K562 (cell line): ENCODE results near the gene C1orf116. TPM values are rescaled to one million over a fixed set of nuclear protein-coding genes. Genes with fewer than 3 reads are reported as not detected.

Experiments
- ARID1B ChIP-seq: fragments of 450-650 bp; IDR thresholded peaks from 2 replicates; pipeline ENCODE4 v1.6.1; 2016; ENCODE audit warnings: antibody characterized with exemption, mild to moderate bottlenecking, inconsistent platforms
- BRF1 ChIP-seq: IDR thresholded peaks from 3 replicates; pipeline ENCODE4 v1.6.1; 2011; ENCODE audit warnings: borderline replicate concordance, mild to moderate bottlenecking; ENCODE audit not compliant: insufficient read length; ENCODE audit errors: extremely low read depth
- CBX3 ChIP-seq, 2 experiments: IDR thresholded peaks; 1 replicate in 1 of 2; 2 replicates in 1 of 2; pipeline ENCODE4 v1.6.1; 2012; ENCODE audit warnings: inconsistent platforms in 2 of 2, low read length in 2 of 2, borderline replicate concordance in 1 of 2, control low read depth in 1 of 2
- ESRRA ChIP-seq: fragments of 450-650 bp; IDR thresholded peaks from 2 replicates; pipeline ENCODE4 v1.6.1; 2014; ENCODE audit warnings: low read depth, mild to moderate bottlenecking, moderate library complexity, borderline replicate concordance
- GATA2 ChIP-seq: sonication (generic); formaldehyde crosslinking; IDR thresholded peaks from 2 replicates; pipeline ENCODE4 v1.4.0; 2020; ENCODE audit warnings: mild to moderate bottlenecking, missing genetic modification reagents
- HDAC1 ChIP-seq, 2 experiments: fragments of 450-650 bp; IDR thresholded peaks; 2 replicates each; pipeline ENCODE4 v1.6.1; 2016 to 2017; ENCODE audit warnings: inconsistent platforms in 1 of 2, mild to moderate bottlenecking in 1 of 2, moderate library complexity in 1 of 2
- HIVEP1 ChIP-seq: fragments of 250-450 bp; sonication (Bioruptor Pico); IDR thresholded peaks from 2 replicates; pipeline ENCODE4 v1.4.0; 2020; ENCODE audit warnings: mild to moderate bottlenecking
- HMGN3 ChIP-seq: IDR thresholded peaks from 2 replicates; pipeline ENCODE4 v1.6.1; 2011; ENCODE audit warnings: borderline replicate concordance, low read depth, mild to moderate bottlenecking, mixed read lengths, low read length; ENCODE audit not compliant: insufficient read length; ENCODE audit errors: extremely low read depth
- HNRNPL ChIP-seq: fragments of 200-400 bp; formaldehyde crosslinking; IDR thresholded peaks from 2 replicates; pipeline ENCODE4 v1.6.1; 2017; ENCODE audit warnings: low read depth, mild to moderate bottlenecking, low read length
- KAT8 ChIP-seq: fragments of 450-650 bp; IDR thresholded peaks from 2 replicates; pipeline ENCODE4 v1.6.1; 2016; ENCODE audit warnings: low read depth, mild to moderate bottlenecking
- LARP7 ChIP-seq: fragments of 450-650 bp; IDR thresholded peaks from 2 replicates; pipeline ENCODE4 v1.6.1; 2016
- MCM2 ChIP-seq: fragments of 450-650 bp; IDR thresholded peaks from 2 replicates; pipeline ENCODE4 v1.6.1; 2017; ENCODE audit warnings: low read depth, mild to moderate bottlenecking
- NCOA2 ChIP-seq, 2 experiments: fragments of 450-650 bp; IDR thresholded peaks; 2 replicates each; pipeline ENCODE4 v1.6.1; 2018; ENCODE audit warnings: mild to moderate bottlenecking in 2 of 2, moderate library complexity in 1 of 2; ENCODE audit not compliant: partially characterized antibody in 2 of 2
- NFIC ChIP-seq: fragments of 450-650 bp; IDR thresholded peaks from 2 replicates; pipeline ENCODE4 v1.6.1; 2017; ENCODE audit warnings: mild to moderate bottlenecking, inconsistent platforms
- PBX2 ChIP-seq, 2 experiments: IDR thresholded peaks in 1 of 2; conservative IDR thresholded peaks in 1 of 2; 2 replicates each; pipeline ENCODE4 v1.6.1; 2016; ENCODE audit warnings: low read depth in 2 of 2, mild to moderate bottlenecking in 1 of 2, missing compliant biosample characterization in 1 of 2, missing genetic modification characterization in 1 of 2, moderate library complexity in 1 of 2
- PHF20 ChIP-seq: fragments of 450-650 bp; IDR thresholded peaks from 2 replicates; pipeline ENCODE4 v1.6.1; 2018; ENCODE audit not compliant: partially characterized antibody
- POU5F1 ChIP-seq: fragments of 150-350 bp; IDR thresholded peaks from 2 replicates; pipeline ENCODE4 v1.6.1; 2014; ENCODE audit warnings: borderline replicate concordance, low read length, low read depth, mild to moderate bottlenecking; ENCODE audit not compliant: partially characterized antibody
- PREB ChIP-seq: sonication (generic); formaldehyde crosslinking; IDR thresholded peaks from 2 replicates; pipeline ENCODE4 v1.8.1; 2023; ENCODE audit warnings: mild to moderate bottlenecking, missing genetic modification reagents
- RFX7 ChIP-seq: fragments of 250-450 bp; sonication (Bioruptor Pico); IDR thresholded peaks from 2 replicates; pipeline ENCODE4 v1.5.1; 2021; ENCODE audit warnings: mild to moderate bottlenecking
- ZBTB43 ChIP-seq: sonication (generic); formaldehyde crosslinking; IDR thresholded peaks from 2 replicates; pipeline ENCODE4 v1.8.0; 2023; ENCODE audit warnings: mild to moderate bottlenecking, missing genetic modification reagents
- ZNF512 ChIP-seq: IDR thresholded peaks from 2 replicates; pipeline ENCODE4 v1.6.1; 2016; ENCODE audit warnings: missing genetic modification characterization, missing compliant biosample characterization
- polyA plus RNA-seq, 8 experiments: library from polyadenylated mRNA; depleted of rRNA in 4 of 8; stranded (reverse) in 5 of 8; unstranded in 3 of 8; fragments of >200 nt; fragmentation: Nextera tagmentation in 2 of 8; fragmentation: Illumina TruSeq in 1 of 8; extraction: Ambion mirVana in 2 of 8; extraction: Trizol in 1 of 8; gene quantifications; 2 replicates each; pipeline versions ENCODE4 v1.2.1 to v1.2.3, GENCODE V29; 2011 to 2014; ENCODE audit warnings: inconsistent platforms in 1 of 8, missing spikeins in 1 of 8
- total RNA-seq, 7 experiments: library from RNA; depleted of rRNA in 6 of 7; stranded (reverse); fragments of >200 nt in 6 of 7; fragmentation: Illumina TruSeq in 2 of 7; extraction: Trizol in 2 of 7; gene quantifications; 2 replicates each; pipeline versions ENCODE4 v1.2.1 to v1.2.3, GENCODE V29; 2011 to 2021; ENCODE audit warnings: low replicate concordance in 1 of 7

Gene C1orf116
- total and polyA plus RNA-seq, 9 of the 15 experiments (the other 6 are each of a cell fraction or from before 2014, with no cell fraction given), result 0.62 to 3.0 (median 0.95) TPM

- no peak for TF ChIP-seq BRF1
- no peak for TF ChIP-seq MCM2
- no peak for TF ChIP-seq ZNF512 (tag)
- peak; percentile 87 for TF ChIP-seq HMGN3
- no peak for TF ChIP-seq PREB (CRISPR knock-in tag)
- TF ChIP-seq NCOA2 (IDR thresholded peaks at IDR 0.05; ENCODE audit: partially characterized antibody in 2 of 2), result peak; percentile 54 to 66
- TF ChIP-seq ZBTB43, result no peak
- TF ChIP-seq GATA2 (CRISPR knock-in tag), result peak; percentile 88
- peak; percentile 11 to 93; a peak in 3 of 4 replicates for TF ChIP-seq HDAC1 (IDR thresholded peaks at IDR 0.05)
- no peak for TF ChIP-seq RFX7 (CRISPR knock-in tag)
- no peak; the same call in 1 of the 2 replicates for TF ChIP-seq ESRRA
- no peak for TF ChIP-seq KAT8
- TF ChIP-seq PBX2 (CRISPR knock-in tag; IDR thresholded peaks at IDR 0.05; ENCODE audit: low read depth), result no peak; the same call in 1 of the 2 replicates
- peak; percentile 72 for TF ChIP-seq PBX2 (tag; conservative IDR thresholded peaks at IDR 0.05; ENCODE audit: low read depth)
- TF ChIP-seq PHF20, result no peak
- TF ChIP-seq HNRNPL, result no peak
- no peak for TF ChIP-seq HIVEP1 (CRISPR knock-in tag)
- TF ChIP-seq LARP7, result no peak
- no peak for TF ChIP-seq POU5F1
- no peak for TF ChIP-seq CBX3 (IDR thresholded peaks at IDR 0.05; ENCODE audit: borderline replicate concordance in 1 of 2, low read length in 2 of 2)
- TF ChIP-seq ARID1B, result peak; percentile 99
- peak; percentile 90 for TF ChIP-seq NFIC
Measured at GRCh38 chr1:207017615-207018559, 14.7 kb downstream of the C1orf116 start (continued).
